DMS153 treated with DMSO at 0.1 percent for 48 hours (cell line): ENCODE measurements around the gene TACC2.

ENCODE experiments used
- DNase-seq: peaks from one replicate; lab custom pipeline; 2025; ENCODE audit not compliant: unreplicated experiment; lab: John Stamatoyannopoulos, UW

Gene TACC2

DNA sequence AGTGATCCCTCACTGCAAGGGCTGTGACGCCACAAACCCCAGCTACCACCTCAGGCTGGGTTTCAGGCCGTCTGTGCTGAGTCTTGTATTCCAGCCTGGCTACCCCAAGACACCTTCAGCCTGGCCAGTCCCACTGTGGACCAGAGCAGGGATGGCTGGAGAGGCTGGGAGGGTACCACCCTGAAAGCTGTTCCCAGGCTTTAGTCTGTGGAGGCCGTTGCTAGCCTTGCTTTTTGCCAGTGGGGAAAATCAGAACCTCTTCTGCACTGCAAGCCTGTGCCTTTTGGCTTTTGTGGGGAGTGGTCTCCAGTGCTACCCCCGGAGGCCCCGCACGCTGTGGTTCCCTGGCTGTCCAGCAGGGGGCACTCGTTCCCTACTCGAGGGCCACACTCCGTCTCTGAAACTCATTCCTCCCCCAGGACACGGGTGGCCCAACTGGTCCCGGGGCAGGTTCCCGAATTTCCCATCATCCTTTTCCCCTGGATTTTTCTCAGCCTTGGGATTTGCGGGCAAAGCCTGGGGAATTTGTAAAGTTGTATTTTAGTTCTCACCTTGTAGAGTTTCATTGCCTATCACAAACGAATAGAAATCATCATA, 153.8 kb downstream of the TACC2 start:
- peak; percentile 35 for DNase-seq

DNA sequence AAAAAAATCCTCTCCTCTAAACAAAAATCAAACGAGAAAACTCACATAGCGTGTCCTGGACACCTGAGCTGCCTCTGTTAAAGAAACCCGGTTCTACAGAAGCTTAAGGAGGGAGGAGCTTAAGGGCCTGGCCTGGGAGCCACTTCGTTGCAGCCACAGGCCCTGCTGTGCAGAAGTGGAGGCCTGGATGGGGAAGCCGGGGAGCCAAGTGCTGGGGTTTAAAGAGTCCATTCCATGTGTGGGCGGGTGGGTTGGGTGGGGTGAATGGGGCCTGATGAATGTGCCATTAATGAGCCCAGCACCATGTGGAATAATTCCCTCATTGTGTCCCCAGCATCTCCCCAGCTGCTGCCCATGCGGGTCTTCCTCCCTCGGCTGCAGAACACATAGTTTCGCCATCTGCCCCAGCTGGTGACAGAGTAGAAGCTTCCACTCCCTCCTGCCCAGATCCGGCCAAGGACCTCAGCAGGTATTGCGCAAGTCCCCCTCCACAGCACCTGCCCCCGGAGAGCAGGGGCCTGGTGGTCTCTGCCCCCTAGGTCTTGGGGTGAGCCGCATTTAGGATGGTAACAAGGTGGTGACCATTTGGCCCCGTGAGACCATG, 154.4 kb downstream of the TACC2 start:
- DNase-seq = no peak

DNA sequence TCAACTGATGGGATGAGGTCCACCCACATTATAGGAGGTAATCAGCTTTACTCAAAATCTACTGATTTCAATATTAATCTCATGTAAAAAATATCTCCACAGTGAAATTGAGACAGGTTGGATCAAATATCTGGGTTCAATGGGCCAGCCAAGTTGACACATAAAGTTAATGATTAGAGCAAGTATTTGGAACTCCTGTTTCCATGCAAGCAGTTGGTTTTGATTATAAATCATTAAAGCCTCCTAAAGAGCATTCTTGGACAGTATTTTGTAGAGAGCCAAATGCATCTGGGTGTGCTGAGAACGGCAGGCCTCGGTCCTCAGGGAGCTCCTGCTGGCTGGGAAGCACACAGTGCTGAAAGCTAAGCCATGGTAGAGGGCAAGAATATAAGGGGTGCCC, 155.2 kb downstream of the TACC2 start:
- no peak for DNase-seq

GRCh38 chr10:122145113-122145512, 156.2 kb downstream of the TACC2 start:
- DNase-seq = no peak

DNA sequence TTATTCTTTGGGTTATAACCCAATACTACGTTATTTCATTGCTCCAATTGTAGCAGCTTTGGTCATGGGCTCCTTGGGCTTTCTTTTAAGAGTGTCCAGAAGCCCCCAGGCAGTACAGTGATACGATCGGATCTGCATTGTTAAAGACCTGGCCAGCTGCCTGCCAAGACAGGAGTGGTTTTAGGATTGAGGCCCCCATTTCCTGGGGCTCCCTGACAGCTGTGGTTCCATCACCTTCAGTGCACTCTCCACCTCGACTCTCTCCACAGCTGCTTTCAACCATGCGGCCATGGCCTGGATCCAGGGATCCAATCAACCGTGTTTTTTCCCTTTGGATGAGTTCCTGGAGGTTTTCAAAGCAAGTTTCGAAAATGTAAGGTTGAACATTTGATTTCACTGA, 158.7 kb downstream of the TACC2 start:
- no peak for DNase-seq

GRCh38 chr10:122148876-122149560, 160.1 kb downstream of the TACC2 start:
- no peak for DNase-seq

GRCh38 chr10:122149561-122150505, 160.9 kb downstream of the TACC2 start:
- no peak for DNase-seq

GRCh38 chr10:122151121-122151694, 162.2 kb downstream of the TACC2 start:
- DNase-seq = no peak

DNA sequence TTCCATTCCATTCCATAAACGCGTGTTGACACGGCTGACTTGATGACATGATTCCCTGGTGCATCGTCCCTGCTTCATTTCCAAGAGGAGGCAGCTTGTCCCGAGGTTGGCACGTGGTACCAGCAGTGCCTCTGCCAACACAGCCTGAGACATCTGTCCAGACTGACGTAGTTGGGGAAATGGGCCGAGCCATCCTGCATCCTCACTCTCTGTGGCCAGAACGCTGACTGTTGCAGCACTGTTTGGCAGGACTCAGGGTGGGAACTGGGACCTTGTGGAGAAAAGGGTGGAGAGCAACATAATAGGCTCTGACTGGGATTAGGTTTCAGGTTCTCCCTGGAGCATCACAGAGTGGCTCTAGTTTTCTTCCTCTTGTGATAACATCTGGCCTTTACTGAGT, 163.6 kb downstream of the TACC2 start:
- DNase-seq = no peak

GRCh38 chr10:122154031-122154544, 165.1 kb downstream of the TACC2 start:
- DNase-seq = no peak

- peak; percentile 47 for DNase-seq
These were observed 165.8 kb downstream of the TACC2 start for GRCh38 chr10:122154545-122155366.

GRCh38 chr10:122157451-122157850, 168.5 kb downstream of the TACC2 start:
- DNase-seq = no peak

- no peak for DNase-seq
These were observed 169.4 kb downstream of the TACC2 start for GRCh38 chr10:122158362-122158761.

DNA sequence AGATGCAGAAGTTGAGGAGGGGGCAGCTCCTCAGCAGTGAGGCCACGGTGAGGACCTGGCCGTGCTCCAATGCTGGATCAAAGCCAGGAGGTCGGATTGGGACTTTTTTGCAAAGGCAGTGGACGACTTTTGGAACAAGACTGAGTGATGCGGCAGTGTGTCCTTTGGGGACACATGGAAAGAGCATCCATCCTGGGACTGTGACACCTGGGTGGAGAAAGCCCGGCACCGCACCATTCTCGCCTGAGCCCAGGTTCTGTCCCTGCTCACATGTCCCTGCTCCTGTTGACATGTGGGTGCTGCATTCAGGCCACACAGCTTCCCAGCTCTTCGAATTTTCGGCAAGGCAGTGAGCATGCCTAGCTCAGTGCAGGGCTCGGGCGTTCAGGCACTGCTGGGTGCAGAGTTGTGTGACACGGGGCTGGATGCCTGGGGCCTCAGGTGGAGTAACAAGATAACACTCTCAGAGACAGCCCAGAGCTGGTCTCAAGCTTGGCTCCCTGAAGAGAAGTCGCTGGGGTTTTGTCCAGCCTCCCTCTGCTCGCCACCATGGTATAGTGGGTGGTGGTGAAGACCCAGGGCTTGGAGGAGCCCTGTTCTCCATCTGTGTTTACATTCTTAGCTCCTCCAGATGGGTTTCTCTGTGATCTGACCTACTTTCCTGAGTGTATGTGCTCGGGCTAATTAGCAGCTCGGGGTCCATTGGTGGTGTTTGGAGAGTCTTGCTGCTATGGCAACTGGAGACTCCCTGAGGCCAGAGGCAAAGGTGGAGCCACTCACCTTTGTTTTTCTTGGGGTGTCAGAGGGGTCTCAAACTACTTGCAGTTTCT, 170.4 kb downstream of the TACC2 start:
- DNase-seq = no peak

- DNase-seq = no peak
These were observed 172.8 kb downstream of the TACC2 start for GRCh38 chr10:122161795-122162194.

GRCh38 chr10:122162671-122163173, 173.8 kb downstream of the TACC2 start:
- peak; percentile 41 for DNase-seq

GRCh38 chr10:122163174-122164022, 174.4 kb downstream of the TACC2 start:
- peak; percentile 23 for DNase-seq

GRCh38 chr10:122164023-122164601, 175.1 kb downstream of the TACC2 start:
- peak; percentile 59 for DNase-seq
